A549 (cell line): ENCODE data around the gene AXDND1.

Experiments used
- EP300 ChIP-seq, 2 experiments: fragments of >200 bp; sonication (Bioruptor Twin); formaldehyde crosslinking; IDR thresholded peaks; 2 replicates in 1 of 2; 3 replicates in 1 of 2; pipeline ENCODE4 v1.6.1; 2016 to 2017
- FOSL2 ChIP-seq, 2 experiments: fragments of 450-650 bp in 1 of 2; fragments of >200 bp in 1 of 2; sonication (Bioruptor Twin) in 1 of 2; formaldehyde crosslinking; IDR thresholded peaks; 2 replicates each; pipeline versions ENCODE4 v1.5.0 to v1.6.1; 2016 to 2020; ENCODE audit warnings: mild to moderate bottlenecking in 1 of 2, moderate library complexity in 1 of 2
- MAFK ChIP-seq: fragments of 450-650 bp; IDR thresholded peaks from 2 replicates; pipeline ENCODE4 v1.6.1; 2014; ENCODE audit not compliant: partially characterized antibody
- NPAS2 ChIP-seq: fragments of 250-450 bp; sonication (Bioruptor Pico); IDR thresholded peaks from 2 replicates; pipeline ENCODE4 v1.8.0; 2022; ENCODE audit warnings: mild to moderate bottlenecking, moderate library complexity, borderline replicate concordance
- POLR2A ChIP-seq: IDR thresholded peaks from 2 replicates; pipeline ENCODE4 v1.6.1; 2012; ENCODE audit warnings: mild to moderate bottlenecking, low read length
- POLR2AphosphoS2 ChIP-seq: conservative IDR thresholded peaks from 2 replicates; pipeline ENCODE4 v1.6.1; 2012; ENCODE audit warnings: low read length, improper control_type of control experiment, inconsistent platforms
- RAD21 ChIP-seq, 2 experiments: fragments of >200 bp in 1 of 2; sonication (Bioruptor Twin) in 1 of 2; formaldehyde crosslinking in 1 of 2; IDR thresholded peaks in 1 of 2; conservative IDR thresholded peaks in 1 of 2; 2 replicates in 1 of 2; 3 replicates in 1 of 2; pipeline ENCODE4 v1.6.1; 2012 to 2018; ENCODE audit warnings: inconsistent platforms in 1 of 2
- SMC3 ChIP-seq: fragments of >200 bp; sonication (Bioruptor Twin); formaldehyde crosslinking; IDR thresholded peaks from 3 replicates; pipeline ENCODE4 v1.6.1; 2018; ENCODE audit warnings: inconsistent platforms
- TF ChIP-seq, protein P1 (sequence below): fragments of >200 bp; sonication (Bioruptor Twin); formaldehyde crosslinking; IDR thresholded peaks from 3 replicates; pipeline ENCODE4 v1.5.1; 2016
- TF ChIP-seq, protein P2 (sequence below): IDR thresholded peaks from 2 replicates; pipeline ENCODE4 v1.6.1; 2012
- TF ChIP-seq, protein P3 (sequence below): IDR thresholded peaks from 2 replicates; pipeline ENCODE4 v1.6.1; 2012; ENCODE audit warnings: low read depth, borderline replicate concordance
- TF ChIP-seq, protein P4 (sequence below): fragments of 200-600 bp; sonication (generic); IDR thresholded peaks from 2 replicates; pipeline ENCODE4 v1.6.1; 2016; ENCODE audit warnings: antibody characterized with exemption, mild to moderate bottlenecking, moderate library complexity
- TF ChIP-seq, protein P5 (sequence below): IDR thresholded peaks from 2 replicates; pipeline ENCODE4 v1.6.1; 2012

DNA sequence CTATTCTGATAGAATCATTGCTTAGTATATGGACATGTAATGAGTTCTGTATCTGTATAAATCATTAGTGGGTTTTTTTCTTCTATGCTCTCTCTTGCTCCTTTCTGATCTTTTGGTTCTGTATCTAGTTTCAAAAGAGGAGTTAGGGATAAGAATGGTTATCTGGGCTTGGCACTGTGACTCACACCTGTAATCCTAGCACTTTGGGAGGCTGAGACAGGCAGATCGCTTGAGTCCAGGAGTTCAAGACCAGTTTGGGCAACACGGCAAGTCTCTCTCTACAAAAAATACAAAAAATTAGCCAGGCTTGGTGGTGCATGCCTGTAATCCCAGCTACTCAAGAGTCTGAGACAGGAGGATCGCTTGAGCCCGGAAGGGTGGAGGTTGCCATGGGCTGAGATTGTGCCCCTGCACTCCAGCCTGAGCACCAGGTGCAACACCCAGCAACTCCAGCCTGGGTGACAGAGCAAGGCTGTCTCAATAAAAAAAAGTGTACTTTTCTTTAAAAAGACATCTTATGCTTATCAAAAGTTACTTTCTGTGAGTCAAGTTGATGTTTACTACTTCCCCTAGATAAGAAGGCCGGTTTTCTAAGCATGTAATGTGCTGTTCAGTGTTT is 27.7 kb upstream of the AXDND1 start:
- TF ChIP-seq, protein P1, sequence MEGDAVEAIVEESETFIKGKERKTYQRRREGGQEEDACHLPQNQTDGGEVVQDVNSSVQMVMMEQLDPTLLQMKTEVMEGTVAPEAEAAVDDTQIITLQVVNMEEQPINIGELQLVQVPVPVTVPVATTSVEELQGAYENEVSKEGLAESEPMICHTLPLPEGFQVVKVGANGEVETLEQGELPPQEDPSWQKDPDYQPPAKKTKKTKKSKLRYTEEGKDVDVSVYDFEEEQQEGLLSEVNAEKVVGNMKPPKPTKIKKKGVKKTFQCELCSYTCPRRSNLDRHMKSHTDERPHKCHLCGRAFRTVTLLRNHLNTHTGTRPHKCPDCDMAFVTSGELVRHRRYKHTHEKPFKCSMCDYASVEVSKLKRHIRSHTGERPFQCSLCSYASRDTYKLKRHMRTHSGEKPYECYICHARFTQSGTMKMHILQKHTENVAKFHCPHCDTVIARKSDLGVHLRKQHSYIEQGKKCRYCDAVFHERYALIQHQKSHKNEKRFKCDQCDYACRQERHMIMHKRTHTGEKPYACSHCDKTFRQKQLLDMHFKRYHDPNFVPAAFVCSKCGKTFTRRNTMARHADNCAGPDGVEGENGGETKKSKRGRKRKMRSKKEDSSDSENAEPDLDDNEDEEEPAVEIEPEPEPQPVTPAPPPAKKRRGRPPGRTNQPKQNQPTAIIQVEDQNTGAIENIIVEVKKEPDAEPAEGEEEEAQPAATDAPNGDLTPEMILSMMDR = no peak
- TF ChIP-seq, protein P2, sequence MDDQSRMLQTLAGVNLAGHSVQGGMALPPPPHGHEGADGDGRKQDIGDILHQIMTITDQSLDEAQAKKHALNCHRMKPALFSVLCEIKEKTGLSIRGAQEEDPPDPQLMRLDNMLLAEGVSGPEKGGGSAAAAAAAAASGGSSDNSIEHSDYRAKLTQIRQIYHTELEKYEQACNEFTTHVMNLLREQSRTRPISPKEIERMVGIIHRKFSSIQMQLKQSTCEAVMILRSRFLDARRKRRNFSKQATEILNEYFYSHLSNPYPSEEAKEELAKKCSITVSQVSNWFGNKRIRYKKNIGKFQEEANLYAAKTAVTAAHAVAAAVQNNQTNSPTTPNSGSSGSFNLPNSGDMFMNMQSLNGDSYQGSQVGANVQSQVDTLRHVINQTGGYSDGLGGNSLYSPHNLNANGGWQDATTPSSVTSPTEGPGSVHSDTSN = no peak
- no peak for TF ChIP-seq SMC3
- no peak for TF ChIP-seq MAFK
- no peak for TF ChIP-seq EP300 (IDR thresholded peaks at IDR 0.05)
- no peak for TF ChIP-seq NPAS2 (CRISPR knock-in tag)
- TF ChIP-seq RAD21 (conservative IDR thresholded peaks at IDR 0.05 in 1 of 2, IDR thresholded peaks at IDR 0.05 in 1 of 2) = no peak
- TF ChIP-seq, protein P3, sequence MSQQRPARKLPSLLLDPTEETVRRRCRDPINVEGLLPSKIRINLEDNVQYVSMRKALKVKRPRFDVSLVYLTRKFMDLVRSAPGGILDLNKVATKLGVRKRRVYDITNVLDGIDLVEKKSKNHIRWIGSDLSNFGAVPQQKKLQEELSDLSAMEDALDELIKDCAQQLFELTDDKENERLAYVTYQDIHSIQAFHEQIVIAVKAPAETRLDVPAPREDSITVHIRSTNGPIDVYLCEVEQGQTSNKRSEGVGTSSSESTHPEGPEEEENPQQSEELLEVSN = no peak
- no peak for TF ChIP-seq POLR2A
- TF ChIP-seq, protein P4, sequence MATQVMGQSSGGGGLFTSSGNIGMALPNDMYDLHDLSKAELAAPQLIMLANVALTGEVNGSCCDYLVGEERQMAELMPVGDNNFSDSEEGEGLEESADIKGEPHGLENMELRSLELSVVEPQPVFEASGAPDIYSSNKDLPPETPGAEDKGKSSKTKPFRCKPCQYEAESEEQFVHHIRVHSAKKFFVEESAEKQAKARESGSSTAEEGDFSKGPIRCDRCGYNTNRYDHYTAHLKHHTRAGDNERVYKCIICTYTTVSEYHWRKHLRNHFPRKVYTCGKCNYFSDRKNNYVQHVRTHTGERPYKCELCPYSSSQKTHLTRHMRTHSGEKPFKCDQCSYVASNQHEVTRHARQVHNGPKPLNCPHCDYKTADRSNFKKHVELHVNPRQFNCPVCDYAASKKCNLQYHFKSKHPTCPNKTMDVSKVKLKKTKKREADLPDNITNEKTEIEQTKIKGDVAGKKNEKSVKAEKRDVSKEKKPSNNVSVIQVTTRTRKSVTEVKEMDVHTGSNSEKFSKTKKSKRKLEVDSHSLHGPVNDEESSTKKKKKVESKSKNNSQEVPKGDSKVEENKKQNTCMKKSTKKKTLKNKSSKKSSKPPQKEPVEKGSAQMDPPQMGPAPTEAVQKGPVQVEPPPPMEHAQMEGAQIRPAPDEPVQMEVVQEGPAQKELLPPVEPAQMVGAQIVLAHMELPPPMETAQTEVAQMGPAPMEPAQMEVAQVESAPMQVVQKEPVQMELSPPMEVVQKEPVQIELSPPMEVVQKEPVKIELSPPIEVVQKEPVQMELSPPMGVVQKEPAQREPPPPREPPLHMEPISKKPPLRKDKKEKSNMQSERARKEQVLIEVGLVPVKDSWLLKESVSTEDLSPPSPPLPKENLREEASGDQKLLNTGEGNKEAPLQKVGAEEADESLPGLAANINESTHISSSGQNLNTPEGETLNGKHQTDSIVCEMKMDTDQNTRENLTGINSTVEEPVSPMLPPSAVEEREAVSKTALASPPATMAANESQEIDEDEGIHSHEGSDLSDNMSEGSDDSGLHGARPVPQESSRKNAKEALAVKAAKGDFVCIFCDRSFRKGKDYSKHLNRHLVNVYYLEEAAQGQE = no peak
- TF ChIP-seq POLR2AphosphoS2 = no peak
- no peak for TF ChIP-seq FOSL2 (IDR thresholded peaks at IDR 0.05)
- TF ChIP-seq FOSL2 (CRISPR knock-in tag; IDR thresholded peaks at IDR 0.05) = no peak
- TF ChIP-seq, protein P5, sequence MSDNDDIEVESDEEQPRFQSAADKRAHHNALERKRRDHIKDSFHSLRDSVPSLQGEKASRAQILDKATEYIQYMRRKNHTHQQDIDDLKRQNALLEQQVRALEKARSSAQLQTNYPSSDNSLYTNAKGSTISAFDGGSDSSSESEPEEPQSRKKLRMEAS = no peak
